WTC11 (cell line): ENCODE results near the gene ISG15.

ENCODE experiments used
- NFE2L1 ChIP-seq: sonication (generic); formaldehyde crosslinking; IDR thresholded peaks from 2 replicates; pipeline ENCODE4 v1.8.1; 2023; ENCODE audit warnings: missing genetic modification reagents
- NR3C1 ChIP-seq: sonication (generic); formaldehyde crosslinking; conservative IDR thresholded peaks from 2 replicates; pipeline ENCODE4 v1.8.1; 2023; ENCODE audit warnings: low read depth, mild to moderate bottlenecking, missing genetic modification reagents
- SMAD3 ChIP-seq: sonication (generic); formaldehyde crosslinking; IDR thresholded peaks from 2 replicates; pipeline ENCODE4 v1.8.0; 2022; ENCODE audit warnings: missing genetic modification reagents, mild to moderate bottlenecking, borderline replicate concordance
- TF ChIP-seq, protein P1 (sequence below): fragments of 200-600 bp; IDR thresholded peaks from 2 replicates; pipeline ENCODE4 v1.8.0; 2022; ENCODE audit warnings: antibody characterized with exemption
- TF ChIP-seq, protein P2 (sequence below): sonication (generic); formaldehyde crosslinking; IDR thresholded peaks from 2 replicates; pipeline ENCODE4 v1.8.0; 2022; ENCODE audit warnings: mild to moderate bottlenecking, missing genetic modification reagents

DNA sequence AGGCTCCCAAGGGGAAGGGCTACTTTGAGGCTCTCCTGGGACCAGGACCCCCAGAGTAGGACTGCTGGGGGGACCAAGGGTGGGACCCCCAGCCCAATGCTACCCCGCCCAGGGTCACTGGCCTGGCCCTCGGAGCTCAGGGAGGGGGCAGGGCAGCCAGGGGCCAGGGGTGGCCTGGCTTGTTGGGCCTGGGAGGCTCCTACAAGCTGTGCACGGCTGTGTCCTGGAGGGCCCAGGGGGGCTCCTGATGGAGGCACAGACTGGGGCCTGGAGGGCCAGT lies 15.6 kb upstream of the ISG15 start:
- TF ChIP-seq, protein P1, sequence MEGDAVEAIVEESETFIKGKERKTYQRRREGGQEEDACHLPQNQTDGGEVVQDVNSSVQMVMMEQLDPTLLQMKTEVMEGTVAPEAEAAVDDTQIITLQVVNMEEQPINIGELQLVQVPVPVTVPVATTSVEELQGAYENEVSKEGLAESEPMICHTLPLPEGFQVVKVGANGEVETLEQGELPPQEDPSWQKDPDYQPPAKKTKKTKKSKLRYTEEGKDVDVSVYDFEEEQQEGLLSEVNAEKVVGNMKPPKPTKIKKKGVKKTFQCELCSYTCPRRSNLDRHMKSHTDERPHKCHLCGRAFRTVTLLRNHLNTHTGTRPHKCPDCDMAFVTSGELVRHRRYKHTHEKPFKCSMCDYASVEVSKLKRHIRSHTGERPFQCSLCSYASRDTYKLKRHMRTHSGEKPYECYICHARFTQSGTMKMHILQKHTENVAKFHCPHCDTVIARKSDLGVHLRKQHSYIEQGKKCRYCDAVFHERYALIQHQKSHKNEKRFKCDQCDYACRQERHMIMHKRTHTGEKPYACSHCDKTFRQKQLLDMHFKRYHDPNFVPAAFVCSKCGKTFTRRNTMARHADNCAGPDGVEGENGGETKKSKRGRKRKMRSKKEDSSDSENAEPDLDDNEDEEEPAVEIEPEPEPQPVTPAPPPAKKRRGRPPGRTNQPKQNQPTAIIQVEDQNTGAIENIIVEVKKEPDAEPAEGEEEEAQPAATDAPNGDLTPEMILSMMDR, result no peak
- TF ChIP-seq, protein P2, sequence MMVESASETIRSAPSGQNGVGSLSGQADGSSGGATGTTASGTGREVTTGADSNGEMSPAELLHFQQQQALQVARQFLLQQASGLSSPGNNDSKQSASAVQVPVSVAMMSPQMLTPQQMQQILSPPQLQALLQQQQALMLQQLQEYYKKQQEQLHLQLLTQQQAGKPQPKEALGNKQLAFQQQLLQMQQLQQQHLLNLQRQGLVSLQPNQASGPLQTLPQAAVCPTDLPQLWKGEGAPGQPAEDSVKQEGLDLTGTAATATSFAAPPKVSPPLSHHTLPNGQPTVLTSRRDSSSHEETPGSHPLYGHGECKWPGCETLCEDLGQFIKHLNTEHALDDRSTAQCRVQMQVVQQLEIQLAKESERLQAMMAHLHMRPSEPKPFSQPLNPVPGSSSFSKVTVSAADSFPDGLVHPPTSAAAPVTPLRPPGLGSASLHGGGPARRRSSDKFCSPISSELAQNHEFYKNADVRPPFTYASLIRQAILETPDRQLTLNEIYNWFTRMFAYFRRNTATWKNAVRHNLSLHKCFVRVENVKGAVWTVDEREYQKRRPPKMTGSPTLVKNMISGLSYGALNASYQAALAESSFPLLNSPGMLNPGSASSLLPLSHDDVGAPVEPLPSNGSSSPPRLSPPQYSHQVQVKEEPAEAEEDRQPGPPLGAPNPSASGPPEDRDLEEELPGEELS, result no peak
- TF ChIP-seq NR3C1 (CRISPR knock-in tag), result no peak
- no peak for TF ChIP-seq SMAD3 (CRISPR knock-in tag)
- no peak for TF ChIP-seq NFE2L1 (CRISPR knock-in tag)
